ENCODE measurements around the gene SLC22A3.

DNA sequence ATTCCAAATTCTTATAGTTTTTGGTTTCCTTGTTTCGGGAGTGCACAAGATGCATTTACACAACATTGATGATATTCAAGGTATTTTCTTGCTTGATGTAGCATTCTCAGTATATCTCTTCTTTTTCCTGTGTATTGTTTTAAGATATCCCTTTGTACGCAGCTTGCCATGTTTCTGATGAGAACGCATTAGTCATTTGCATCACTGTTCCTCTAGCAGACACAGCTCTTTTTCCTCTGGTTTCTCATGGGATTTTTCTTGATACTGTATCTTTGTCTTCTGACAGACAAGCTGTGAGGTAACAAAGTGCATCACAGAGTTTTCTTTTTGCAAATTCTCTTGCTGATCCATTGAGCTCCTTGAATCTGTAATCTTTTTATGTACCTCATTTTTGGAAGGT is 146.4 kb downstream of the SLC22A3 start:
- TF ChIP-seq POLR2A (IDR thresholded peaks at IDR 0.05; ENCODE audit: insufficient read depth in 1 of 2, low read depth in 2 of 2, low read length in 2 of 2) (no peak), CREM (IDR thresholded peaks at IDR 0.05) (no peak), CREM (CRISPR knock-in tag; IDR thresholded peaks at IDR 0.05) (no peak), ZNF3 (CRISPR knock-in tag; IDR thresholded peaks at IDR 0.05) (no peak), RBFOX2 (IDR thresholded peaks at IDR 0.05; ENCODE audit: low read depth, low read length) (no peak), MAFF (IDR thresholded peaks at IDR 0.05; ENCODE audit: low read depth, low read length) (no peak), ZFP37 (CRISPR knock-in tag; IDR thresholded peaks at IDR 0.05; ENCODE audit: borderline replicate concordance) (no peak)
- TF ChIP-seq, protein P1, sequence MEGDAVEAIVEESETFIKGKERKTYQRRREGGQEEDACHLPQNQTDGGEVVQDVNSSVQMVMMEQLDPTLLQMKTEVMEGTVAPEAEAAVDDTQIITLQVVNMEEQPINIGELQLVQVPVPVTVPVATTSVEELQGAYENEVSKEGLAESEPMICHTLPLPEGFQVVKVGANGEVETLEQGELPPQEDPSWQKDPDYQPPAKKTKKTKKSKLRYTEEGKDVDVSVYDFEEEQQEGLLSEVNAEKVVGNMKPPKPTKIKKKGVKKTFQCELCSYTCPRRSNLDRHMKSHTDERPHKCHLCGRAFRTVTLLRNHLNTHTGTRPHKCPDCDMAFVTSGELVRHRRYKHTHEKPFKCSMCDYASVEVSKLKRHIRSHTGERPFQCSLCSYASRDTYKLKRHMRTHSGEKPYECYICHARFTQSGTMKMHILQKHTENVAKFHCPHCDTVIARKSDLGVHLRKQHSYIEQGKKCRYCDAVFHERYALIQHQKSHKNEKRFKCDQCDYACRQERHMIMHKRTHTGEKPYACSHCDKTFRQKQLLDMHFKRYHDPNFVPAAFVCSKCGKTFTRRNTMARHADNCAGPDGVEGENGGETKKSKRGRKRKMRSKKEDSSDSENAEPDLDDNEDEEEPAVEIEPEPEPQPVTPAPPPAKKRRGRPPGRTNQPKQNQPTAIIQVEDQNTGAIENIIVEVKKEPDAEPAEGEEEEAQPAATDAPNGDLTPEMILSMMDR (CRISPR knock-in tag; IDR thresholded peaks at IDR 0.05): no peak
- TF ChIP-seq, protein P2, sequence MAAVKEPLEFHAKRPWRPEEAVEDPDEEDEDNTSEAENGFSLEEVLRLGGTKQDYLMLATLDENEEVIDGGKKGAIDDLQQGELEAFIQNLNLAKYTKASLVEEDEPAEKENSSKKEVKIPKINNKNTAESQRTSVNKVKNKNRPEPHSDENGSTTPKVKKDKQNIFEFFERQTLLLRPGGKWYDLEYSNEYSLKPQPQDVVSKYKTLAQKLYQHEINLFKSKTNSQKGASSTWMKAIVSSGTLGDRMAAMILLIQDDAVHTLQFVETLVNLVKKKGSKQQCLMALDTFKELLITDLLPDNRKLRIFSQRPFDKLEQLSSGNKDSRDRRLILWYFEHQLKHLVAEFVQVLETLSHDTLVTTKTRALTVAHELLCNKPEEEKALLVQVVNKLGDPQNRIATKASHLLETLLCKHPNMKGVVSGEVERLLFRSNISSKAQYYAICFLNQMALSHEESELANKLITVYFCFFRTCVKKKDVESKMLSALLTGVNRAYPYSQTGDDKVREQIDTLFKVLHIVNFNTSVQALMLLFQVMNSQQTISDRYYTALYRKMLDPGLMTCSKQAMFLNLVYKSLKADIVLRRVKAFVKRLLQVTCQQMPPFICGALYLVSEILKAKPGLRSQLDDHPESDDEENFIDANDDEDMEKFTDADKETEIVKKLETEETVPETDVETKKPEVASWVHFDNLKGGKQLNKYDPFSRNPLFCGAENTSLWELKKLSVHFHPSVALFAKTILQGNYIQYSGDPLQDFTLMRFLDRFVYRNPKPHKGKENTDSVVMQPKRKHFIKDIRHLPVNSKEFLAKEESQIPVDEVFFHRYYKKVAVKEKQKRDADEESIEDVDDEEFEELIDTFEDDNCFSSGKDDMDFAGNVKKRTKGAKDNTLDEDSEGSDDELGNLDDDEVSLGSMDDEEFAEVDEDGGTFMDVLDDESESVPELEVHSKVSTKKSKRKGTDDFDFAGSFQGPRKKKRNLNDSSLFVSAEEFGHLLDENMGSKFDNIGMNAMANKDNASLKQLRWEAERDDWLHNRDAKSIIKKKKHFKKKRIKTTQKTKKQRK (IDR thresholded peaks at IDR 0.05; ENCODE audit: low read length): no peak

All from HepG2 (cell line).